GM18517 (cell line): ENCODE data around the gene FBXW12.
"Not testable (repeated sequence)": the region's sequence is repeated elsewhere in the genome, so short reads cannot be mapped to it uniquely, and the experiment has no call there.

ENCODE experiments used
- ATAC-seq: cut with Tn5 transposase; IDR thresholded peaks from one replicate; pipeline ENCODE4 v1.9.1; 2021; ENCODE audit warnings: mild to moderate bottlenecking, moderate library complexity; ENCODE audit not compliant: unreplicated experiment

The FBXW12 gene

GRCh38 chr3:48372862-48373435, 930 bp downstream of the FBXW12 start:
- ATAC-seq, result no peak

GRCh38 chr3:48387634-48388033, 15.6 kb downstream of the FBXW12 start:
- ATAC-seq, result no peak

- ATAC-seq, result no peak
These were observed 16.9 kb downstream of the FBXW12 start for GRCh38 chr3:48388966-48389365.

GRCh38 chr3:48394391-48394790, 22.4 kb downstream of the FBXW12 start:
- no peak for ATAC-seq

GRCh38 chr3:48395714-48396113, 23.7 kb downstream of the FBXW12 start:
- ATAC-seq, result no peak

- no peak for ATAC-seq
These were observed 26.0 kb downstream of the FBXW12 start for GRCh38 chr3:48397767-48398681.

- no peak for ATAC-seq
These were observed 26.8 kb downstream of the FBXW12 start for GRCh38 chr3:48398701-48399386.

GRCh38 chr3:48399387-48400172, 27.6 kb downstream of the FBXW12 start:
- ATAC-seq, result no peak

GRCh38 chr3:48400824-48401433, 28.9 kb downstream of the FBXW12 start:
- no peak for ATAC-seq

GRCh38 chr3:48401434-48401901, 29.4 kb downstream of the FBXW12 start:
- not testable (repeated sequence) for ATAC-seq

GRCh38 chr3:48402281-48402732, 30.3 kb downstream of the FBXW12 start:
- no peak for ATAC-seq

- no peak for ATAC-seq
These were observed 30.9 kb downstream of the FBXW12 start for GRCh38 chr3:48402907-48403306.

GRCh38 chr3:48403533-48404439, 31.8 kb downstream of the FBXW12 start:
- ATAC-seq, result no peak

- no peak for ATAC-seq
These were observed 32.7 kb downstream of the FBXW12 start for GRCh38 chr3:48404440-48405342.

GRCh38 chr3:48405343-48405881, 33.4 kb downstream of the FBXW12 start:
- ATAC-seq, result no peak

- ATAC-seq, result no peak
These were observed 34.0 kb downstream of the FBXW12 start for GRCh38 chr3:48405971-48406370.

GRCh38 chr3:48406443-48407431, 34.7 kb downstream of the FBXW12 start:
- no peak for ATAC-seq
